Stimulated activated CD4-positive, alpha-beta T cell treated with anti-CD3 and anti-CD28 coated beads, Interleukin-12 subunit alpha, Interleukin-12 subunit beta, amount 100 ng/mL, for 24 hours (primary cell): ENCODE results near the gene USP10.

Source experiments
- DNase-seq, 2 experiments: peaks; one replicate each; pipeline ENCODE4 v3.0.0-alpha.2; 2020; ENCODE audit warnings: low read depth in 2 of 2

USP10 gene

GRCh38 chr16:84804326-84804725 is 104.5 kb downstream of the USP10 start:
- DNase-seq, result no peak

- DNase-seq, result no peak
These were observed 106.6 kb downstream of the USP10 start for GRCh38 chr16:84806256-84806889.

- DNase-seq, result no peak
These were observed 107.1 kb downstream of the USP10 start for GRCh38 chr16:84806890-84807258.

GRCh38 chr16:84807776-84808175 is 108.0 kb downstream of the USP10 start:
- no peak for DNase-seq

GRCh38 chr16:84808826-84809225 is 109.0 kb downstream of the USP10 start:
- no peak for DNase-seq

- no peak for DNase-seq
These were observed 110.9 kb downstream of the USP10 start for GRCh38 chr16:84810518-84811273.

- no peak for DNase-seq
These were observed 111.7 kb downstream of the USP10 start for GRCh38 chr16:84811529-84811928.

- no peak for DNase-seq
These were observed 113.5 kb downstream of the USP10 start for GRCh38 chr16:84813141-84813934.

- DNase-seq, result no peak
These were observed 115.7 kb downstream of the USP10 start for GRCh38 chr16:84815462-84815861.

GRCh38 chr16:84816023-84816422 is 116.2 kb downstream of the USP10 start:
- no peak for DNase-seq

- no peak for DNase-seq
These were observed 116.7 kb downstream of the USP10 start for GRCh38 chr16:84816485-84816884.

- no peak for DNase-seq
These were observed 117.4 kb downstream of the USP10 start for GRCh38 chr16:84817206-84817605.

GRCh38 chr16:84817613-84818012 is 117.8 kb downstream of the USP10 start:
- no peak for DNase-seq

GRCh38 chr16:84818133-84818532 is 118.3 kb downstream of the USP10 start:
- DNase-seq, result no peak

GRCh38 chr16:84818989-84819643 is 119.3 kb downstream of the USP10 start:
- no peak for DNase-seq

- DNase-seq, result peak; percentile 75 to 87
These were observed 120.0 kb downstream of the USP10 start, which contains the start of gene CRISPLD2 for GRCh38 chr16:84819644-84820304. Gene CRISPLD2, plus strand, starts transcription at chr16:84819985. Its CDS starts 18,511 bp downstream, at chr16:84838496.

GRCh38 chr16:84820305-84820684 is 120.5 kb downstream of the USP10 start:
- DNase-seq, result no peak

- DNase-seq, result no peak
These were observed 121.0 kb downstream of the USP10 start for GRCh38 chr16:84820771-84821170.

- no peak for DNase-seq
These were observed 121.4 kb downstream of the USP10 start for GRCh38 chr16:84821179-84821578.

- no peak for DNase-seq
These were observed 122.2 kb downstream of the USP10 start for GRCh38 chr16:84821728-84822689.
